H9 (cell line): ENCODE measurements around the gene TARS2. TPM values are rescaled to one million over a fixed set of nuclear protein-coding genes. Genes with fewer than 3 reads are reported as not detected.

ENCODE experiments used
- DNase-seq: peaks from one replicate; pipeline ENCODE4 v3.0.0-alpha.2; 2017
- H2AFZ ChIP-seq: one replicate; pipeline ENCODE4 v1.6.1; 2013; ENCODE audit warnings: mild to moderate bottlenecking, low read length, control low read depth, moderate library complexity
- H2AK5ac ChIP-seq: 2 replicates; pipeline ENCODE4 v1.6.1; 2013; ENCODE audit warnings: low read length, control low read depth, mixed read lengths; ENCODE audit not compliant: insufficient read length
- H2BK120ac ChIP-seq: one replicate; pipeline ENCODE4 v1.6.1; 2013; ENCODE audit warnings: low read depth, mild to moderate bottlenecking, low read length, control low read depth, inconsistent platforms; ENCODE audit not compliant: poor library complexity, severe bottlenecking
- H2BK12ac ChIP-seq: 2 replicates; pipeline ENCODE4 v1.6.1; 2013; ENCODE audit warnings: low read length, control low read depth, mixed read lengths, low read depth; ENCODE audit not compliant: insufficient read length
- H2BK15ac ChIP-seq: 2 replicates; pipeline ENCODE4 v1.6.1; 2013; ENCODE audit warnings: low read depth, low read length, control low read depth
- H2BK20ac ChIP-seq: one replicate; pipeline ENCODE4 v1.6.1; 2013; ENCODE audit warnings: low read depth, mild to moderate bottlenecking, low read length, control low read depth, inconsistent platforms; ENCODE audit not compliant: poor library complexity, severe bottlenecking
- H2BK5ac ChIP-seq: 2 replicates; pipeline ENCODE4 v1.6.1; 2013; ENCODE audit warnings: low read length, control low read depth, mixed read lengths; ENCODE audit not compliant: insufficient read length
- H3K14ac ChIP-seq: 2 replicates; pipeline ENCODE4 v1.6.1; 2013; ENCODE audit warnings: low read length, control low read depth; ENCODE audit not compliant: insufficient read depth
- H3K18ac ChIP-seq: 2 replicates; pipeline ENCODE4 v1.6.1; 2013; ENCODE audit warnings: low read depth, mild to moderate bottlenecking, mixed read lengths, low read length, control low read depth; ENCODE audit not compliant: insufficient read length
- H3K23ac ChIP-seq: 2 replicates; pipeline ENCODE4 v1.6.1; 2013; ENCODE audit warnings: low read length, control low read depth, mixed read lengths, low read depth; ENCODE audit not compliant: insufficient read length
- H3K23me2 ChIP-seq: 2 replicates; pipeline ENCODE4 v1.6.1; 2013; ENCODE audit warnings: low read depth, mild to moderate bottlenecking, mixed read lengths, low read length, control low read depth; ENCODE audit not compliant: insufficient read length, poor library complexity, severe bottlenecking
- H3K27ac ChIP-seq: 2 replicates; pipeline ENCODE4 v1.5.1; 2013; ENCODE audit warnings: low read length, control low read depth, mixed read lengths, low read depth; ENCODE audit not compliant: insufficient read length
- H3K27me3 ChIP-seq: 2 replicates; pipeline ENCODE4 v1.6.1; 2013; ENCODE audit warnings: low read length, control low read depth, inconsistent platforms; ENCODE audit not compliant: insufficient read depth
- H3K4ac ChIP-seq: 2 replicates; pipeline ENCODE4 v1.6.1; 2013; ENCODE audit warnings: low read depth, mild to moderate bottlenecking, control low read depth, inconsistent platforms, low read length, moderate library complexity
- H3K4me1 ChIP-seq: 2 replicates; pipeline ENCODE4 v1.6.1; 2013; ENCODE audit warnings: low read length, control low read depth, inconsistent platforms; ENCODE audit not compliant: insufficient read depth
- H3K4me2 ChIP-seq: 2 replicates; pipeline ENCODE4 v1.6.1; 2013; ENCODE audit warnings: low read length, control low read depth, mixed read lengths; ENCODE audit not compliant: insufficient read length, insufficient read depth
- H3K56ac ChIP-seq: 2 replicates; pipeline ENCODE4 v1.6.1; 2013; ENCODE audit warnings: low read depth, mild to moderate bottlenecking, mixed read lengths, low read length, control low read depth; ENCODE audit not compliant: insufficient read length
- H3K79me1 ChIP-seq: 2 replicates; pipeline ENCODE4 v1.6.1; 2013; ENCODE audit warnings: low read depth, mild to moderate bottlenecking, moderate library complexity, low read length, control low read depth, inconsistent platforms; ENCODE audit not compliant: insufficient read depth, poor library complexity, severe bottlenecking
- H3K79me2 ChIP-seq: 2 replicates; pipeline ENCODE4 v1.6.1; 2013; ENCODE audit warnings: low read length, control low read depth, inconsistent platforms; ENCODE audit not compliant: insufficient read depth
- H3K9ac ChIP-seq: 2 replicates; pipeline ENCODE4 v1.6.1; 2013; ENCODE audit warnings: low read length, control low read depth, mixed read lengths; ENCODE audit not compliant: insufficient read length; ENCODE audit errors: extremely low read depth
- H3K9me3 ChIP-seq: one replicate; pipeline ENCODE4 v1.6.1; 2013; ENCODE audit warnings: low read depth, low read length, inconsistent platforms; ENCODE audit not compliant: control insufficient read depth
- H3T11ph ChIP-seq: one replicate; pipeline ENCODE4 v1.6.1; 2013; ENCODE audit warnings: mild to moderate bottlenecking, low read length, control low read depth, inconsistent platforms
- H4K20me1 ChIP-seq: one replicate; pipeline ENCODE4 v1.6.1; 2013; ENCODE audit not compliant: control insufficient read depth, insufficient read length, insufficient read depth
- H4K5ac ChIP-seq: 2 replicates; pipeline ENCODE4 v1.6.1; 2013; ENCODE audit warnings: low read depth, mild to moderate bottlenecking, mixed read lengths, low read length, control low read depth; ENCODE audit not compliant: insufficient read length
- H4K8ac ChIP-seq: replicated peaks from 2 replicates; pipeline ENCODE4 v1.6.1; 2013; ENCODE audit warnings: low read length, control low read depth, mixed read lengths, low read depth; ENCODE audit not compliant: insufficient read length
- H4K91ac ChIP-seq: 2 replicates; pipeline ENCODE4 v1.6.1; 2013; ENCODE audit warnings: low read depth, mild to moderate bottlenecking, moderate library complexity, mixed read lengths, low read length, control low read depth; ENCODE audit not compliant: insufficient read length
- H3K27ac Mint-ChIP-seq, 3 experiments: 2 replicates in 2 of 3; 3 replicates in 1 of 3; pipeline ENCODE4 v1.8.0; 2020 to 2021; ENCODE audit warnings: mixed read lengths in 3 of 3, mild to moderate bottlenecking in 1 of 3, moderate library complexity in 1 of 3
- H3K27me3 Mint-ChIP-seq: 2 replicates; pipeline ENCODE4 v1.8.0; 2021; ENCODE audit warnings: low read depth, mild to moderate bottlenecking, moderate library complexity, mixed read lengths
- H3K36me3 Mint-ChIP-seq, 3 experiments: 2 replicates in 2 of 3; 3 replicates in 1 of 3; pipeline ENCODE4 v1.8.0; 2020 to 2021; ENCODE audit warnings: low read depth in 3 of 3, mixed read lengths in 3 of 3; ENCODE audit not compliant: insufficient read depth in 1 of 3
- H3K4me1 Mint-ChIP-seq, 2 experiments: 2 replicates each; pipeline ENCODE4 v1.8.0; 2020; ENCODE audit warnings: mixed read lengths in 2 of 2
- H3K4me3 Mint-ChIP-seq, 2 experiments: 2 replicates in 1 of 2; 3 replicates in 1 of 2; pipeline ENCODE4 v1.8.0; 2020 to 2021; ENCODE audit warnings: mild to moderate bottlenecking in 2 of 2, mixed read lengths in 2 of 2, moderate library complexity in 1 of 2
- H3K9me3 Mint-ChIP-seq, 2 experiments: 2 replicates in 1 of 2; 3 replicates in 1 of 2; pipeline ENCODE4 v1.8.0; 2020; ENCODE audit warnings: mild to moderate bottlenecking in 2 of 2, mixed read lengths in 2 of 2, moderate library complexity in 1 of 2
- CTCF ChIP-seq: fragments of 200-600 bp; sonication (generic); conservative IDR thresholded peaks from 3 replicates; pipeline ENCODE4 v1.8.0; 2021; ENCODE audit warnings: antibody characterized with exemption, mild to moderate bottlenecking
- WGBS: extraction: QIAGEN DNeasy Blood & Tissue Kit; methylation state at CpG from one replicate; pipeline ENCODE4 v1.1.7; 2013; ENCODE audit warnings: missing lambda C conversion rate, low lambda C conversion rate, mixed read lengths; ENCODE audit not compliant: insufficient read length; ENCODE audit errors: extremely low coverage; 5-methylcytosine and 5-hydroxymethylcytosine counted together
- total RNA-seq: library from RNA; stranded (reverse); gene quantifications from 2 replicates; pipeline ENCODE4 v1.2.1, GENCODE V29; 2021

The TARS2 gene
- total RNA-seq, 1 experiment from 2014 or later, result 36.5 TPM

- Histone ChIP-seq H3K4ac (no peak within 1 kb of the TSS), H3K79me1 (no peaks in the 10 kb centered on the region), H2BK20ac (no peak within 1 kb of the TSS), H2BK12ac (no peak within 1 kb of the TSS), H3K9ac (peak within 1 kb of the TSS; percentile 67), H3K9me3 (no peaks in the 10 kb centered on the region), H4K8ac (no peak within 1 kb of the TSS), H3K56ac (no peak within 1 kb of the TSS), H3T11ph (no peak within 1 kb of the TSS), H3K23me2 (peaks cover 12% of the 10 kb centered on the region), H4K91ac (no peak within 1 kb of the TSS), H4K20me1 (peaks cover 2% of the 10 kb centered on the region), H2BK120ac (no peak within 1 kb of the TSS), H2BK5ac (no peak within 1 kb of the TSS), H3K23ac (no peak within 1 kb of the TSS), H2AK5ac (no peak within 1 kb of the TSS), H3K18ac (peak within 1 kb of the TSS; percentile 59), H3K4me1 (peaks cover 2% of the 10 kb centered on the region; the same call in 1 of the 2 replicates), H3K27ac (no peak within 1 kb of the TSS), H3K27me3 (no peaks in the 10 kb centered on the region), H3K14ac (peak within 1 kb of the TSS; percentile 92), H2BK15ac (no peak within 1 kb of the TSS), H3K4me2 (peak within 1 kb of the TSS; percentile 96), H4K5ac (no peak within 1 kb of the TSS), H3K79me2 (no peaks in the 10 kb centered on the region), H2AFZ (peak within 1 kb of the TSS; percentile 22)
- Mint-ChIP-seq H3K36me3 (peaks cover 0 to 11% (median 0%) of the 10 kb centered on the region in 3 experiments; a peak in 4 of 7 replicates), H3K9me3 (no peaks in the 10 kb centered on the region), H3K27me3 (peaks cover 1% of the 10 kb centered on the region; the same call in 1 of the 2 replicates), H3K4me3 (peak within 1 kb of the TSS; percentile 91), H3K27ac (peak within 1 kb of the TSS; percentile 72 to 96 (median 92); a peak in 6 of 7 replicates), H3K4me1 (peaks cover 9 to 13% of the 10 kb centered on the region in 2 experiments)
- no CpG with 5 or more reads among the region's 54 CpGs for WGBS
- DNase-seq, result peak; percentile 98
- no peak for TF ChIP-seq CTCF
Observed at GRCh38 chr1:150515328-150516049, 28.3 kb downstream of the TARS2 start, which contains the start of gene FALEC. FALEC (plus strand) TSS chr1:150515752.
